Mammary epithelial cell (primary cell): Measurements from ENCODE around the gene SDK1.

Source experiments
- EZH2 ChIP-seq: IDR thresholded peaks from 2 replicates; pipeline ENCODE4 v1.6.1; 2012; ENCODE audit warnings: low read length, inconsistent platforms, borderline replicate concordance
- TF ChIP-seq, protein P1 (sequence below), 2 donors: IDR thresholded peaks in 1 of 2; conservative IDR thresholded peaks in 1 of 2; 2 replicates each; pipeline ENCODE4 v1.5.1; 2011 to 2012; ENCODE audit warnings: inconsistent platforms in 2 of 2, low read length in 2 of 2, mild to moderate bottlenecking in 2 of 2, control low read depth in 1 of 2, low read depth in 1 of 2; ENCODE audit not compliant: insufficient read depth in 1 of 2; ENCODE audit errors: extremely low read depth in 1 of 2

DNA sequence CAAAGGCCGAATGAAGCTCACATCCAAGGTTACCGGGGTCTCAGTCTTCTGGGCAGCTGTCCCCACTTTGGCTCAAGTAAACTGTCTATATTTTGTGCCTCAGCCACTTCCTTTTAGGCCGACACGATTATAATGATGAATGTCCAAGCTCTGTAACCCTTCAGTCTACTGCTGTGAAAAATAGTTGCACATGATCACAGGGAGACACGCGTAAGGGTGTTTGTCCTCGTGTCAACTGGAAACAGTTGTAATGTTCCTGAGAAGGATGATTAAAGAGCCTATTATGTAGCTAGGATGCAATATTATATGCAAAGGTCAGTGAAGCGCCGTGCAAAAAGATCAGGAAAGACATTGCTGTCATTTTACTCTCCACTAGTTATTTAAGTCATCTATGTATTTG lies 559.9 kb downstream of the SDK1 start:
- TF ChIP-seq, protein P1, sequence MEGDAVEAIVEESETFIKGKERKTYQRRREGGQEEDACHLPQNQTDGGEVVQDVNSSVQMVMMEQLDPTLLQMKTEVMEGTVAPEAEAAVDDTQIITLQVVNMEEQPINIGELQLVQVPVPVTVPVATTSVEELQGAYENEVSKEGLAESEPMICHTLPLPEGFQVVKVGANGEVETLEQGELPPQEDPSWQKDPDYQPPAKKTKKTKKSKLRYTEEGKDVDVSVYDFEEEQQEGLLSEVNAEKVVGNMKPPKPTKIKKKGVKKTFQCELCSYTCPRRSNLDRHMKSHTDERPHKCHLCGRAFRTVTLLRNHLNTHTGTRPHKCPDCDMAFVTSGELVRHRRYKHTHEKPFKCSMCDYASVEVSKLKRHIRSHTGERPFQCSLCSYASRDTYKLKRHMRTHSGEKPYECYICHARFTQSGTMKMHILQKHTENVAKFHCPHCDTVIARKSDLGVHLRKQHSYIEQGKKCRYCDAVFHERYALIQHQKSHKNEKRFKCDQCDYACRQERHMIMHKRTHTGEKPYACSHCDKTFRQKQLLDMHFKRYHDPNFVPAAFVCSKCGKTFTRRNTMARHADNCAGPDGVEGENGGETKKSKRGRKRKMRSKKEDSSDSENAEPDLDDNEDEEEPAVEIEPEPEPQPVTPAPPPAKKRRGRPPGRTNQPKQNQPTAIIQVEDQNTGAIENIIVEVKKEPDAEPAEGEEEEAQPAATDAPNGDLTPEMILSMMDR (conservative IDR thresholded peaks at IDR 0.05 in 1 of 2, IDR thresholded peaks at IDR 0.05 in 1 of 2; ENCODE audit: extremely low read depth in 1 of 2, insufficient read depth in 1 of 2, low read depth in 1 of 2, low read length in 2 of 2): no peak
- no peak for TF ChIP-seq EZH2
